Fibroblast of lung (primary cell): ENCODE results near the gene BZW2. TPM values are rescaled to one million over a fixed set of nuclear protein-coding genes. Genes with fewer than 3 reads are reported as not detected.

Experiments used
- DNase-seq, 2 donors: peaks; one replicate each; pipeline versions ENCODE4 v3.0.0 to v3.0.0-alpha.2; 2010; ENCODE audit warnings: low read depth in 2 of 2
- H2AFZ ChIP-seq: 2 replicates; pipeline ENCODE4 v1.5.1; 2012; ENCODE audit warnings: low read length, control low read depth, inconsistent platforms
- H3K27ac ChIP-seq: 2 replicates; pipeline ENCODE4 v1.5.1; 2011; ENCODE audit warnings: low read length, control low read depth; ENCODE audit not compliant: insufficient read depth
- H3K27me3 ChIP-seq: 2 replicates; pipeline ENCODE4 v1.5.1; 2011; ENCODE audit warnings: mild to moderate bottlenecking, low read length; ENCODE audit not compliant: control insufficient read depth, insufficient read depth
- H3K36me3 ChIP-seq: 2 replicates; pipeline ENCODE4 v1.5.1; 2011; ENCODE audit warnings: low read length; ENCODE audit not compliant: control insufficient read depth, insufficient read depth
- H3K4me1 ChIP-seq: 2 replicates; pipeline ENCODE4 v1.5.1; 2011; ENCODE audit warnings: low read length; ENCODE audit not compliant: control insufficient read depth, insufficient read depth; ENCODE audit errors: extremely low read depth
- H3K4me2 ChIP-seq: 2 replicates; pipeline ENCODE4 v1.5.1; 2011; ENCODE audit warnings: low read length, control low read depth; ENCODE audit not compliant: insufficient read depth; ENCODE audit errors: extremely low read depth
- H3K4me3 ChIP-seq, 4 experiments: fragments of 200-600 bp in 1 of 4; sonication (generic) in 1 of 4; replicated peaks in 1 of 4; 2 replicates each; pipeline ENCODE4 v1.5.1; 2011 to 2016; ENCODE audit warnings: low read length in 4 of 4, low read depth in 3 of 4, mild to moderate bottlenecking in 3 of 4, control low read depth in 2 of 4, inconsistent platforms in 1 of 4, mixed read lengths in 1 of 4; ENCODE audit not compliant: insufficient read depth in 1 of 4; ENCODE audit errors: control extremely low read depth in 1 of 4
- H3K79me2 ChIP-seq: 2 replicates; pipeline ENCODE4 v1.5.1; 2012; ENCODE audit warnings: mild to moderate bottlenecking, low read length, inconsistent platforms; ENCODE audit not compliant: control insufficient read depth, insufficient read depth
- H3K9ac ChIP-seq: 2 replicates; pipeline ENCODE4 v1.5.1; 2011; ENCODE audit warnings: mild to moderate bottlenecking, low read length, control low read depth; ENCODE audit not compliant: insufficient read depth
- H3K9me3 ChIP-seq: 2 replicates; pipeline ENCODE4 v1.5.1; 2012; ENCODE audit warnings: low read depth, low read length; ENCODE audit not compliant: control insufficient read depth, insufficient read depth
- H4K20me1 ChIP-seq: 2 replicates; pipeline ENCODE4 v1.5.1; 2011; ENCODE audit warnings: low read length; ENCODE audit not compliant: control insufficient read depth, insufficient read depth; ENCODE audit errors: extremely low read depth
- CTCF ChIP-seq, 2 donors: IDR thresholded peaks in 1 of 2; conservative IDR thresholded peaks in 1 of 2; 1 replicate in 1 of 2; 2 replicates in 1 of 2; pipeline ENCODE4 v1.5.1; 2011 to 2012; ENCODE audit warnings: low read length in 2 of 2, control low read depth in 1 of 2, inconsistent platforms in 1 of 2, low read depth in 1 of 2, mild to moderate bottlenecking in 1 of 2
- EZH2 ChIP-seq: IDR thresholded peaks from 2 replicates; pipeline ENCODE4 v1.5.1; 2012; ENCODE audit warnings: low read length, control low read depth, mild to moderate bottlenecking; ENCODE audit errors: missing control alignments
- polyA plus RNA-seq, 2 donors: library from polyadenylated mRNA; depleted of rRNA in 1 of 2; stranded (reverse) in 1 of 2; unstranded in 1 of 2; fragments of >200 nt; gene quantifications; 2 replicates each; pipeline ENCODE4 v1.2.1, GENCODE V29; 2011 to 2012; ENCODE audit warnings: missing spikeins in 1 of 2
- total RNA-seq: library from RNA; depleted of rRNA; stranded (reverse); fragments of >200 nt; gene quantifications from 2 replicates; pipeline ENCODE4 v1.2.1, GENCODE V29; 2014

The BZW2 gene
- total and polyA plus RNA-seq, 2 donors (not counting 1 experiment from before 2014, with no cell fraction given), result 43.3 to 88.8 TPM

- Histone ChIP-seq H3K36me3 (no peaks in the 10 kb centered on the region), H2AFZ (no peak overlapping the region), H3K27me3 (no peaks in the 10 kb centered on the region), H3K9me3 (no peaks in the 10 kb centered on the region), H4K20me1 (no peaks in the 10 kb centered on the region), H3K4me1 (no peaks in the 10 kb centered on the region), H3K79me2 (no peaks in the 10 kb centered on the region), H3K4me3 (no peak overlapping the region), H3K4me2 (no peak overlapping the region), H3K9ac (no peak overlapping the region), H3K27ac (no peak overlapping the region)
- DNase-seq, result no peak
- TF ChIP-seq EZH2, result no peak
- no peak for TF ChIP-seq CTCF (conservative IDR thresholded peaks at IDR 0.05 in 1 of 2, IDR thresholded peaks at IDR 0.05 in 1 of 2; ENCODE audit: low read depth in 1 of 2, low read length in 2 of 2)
Observed at GRCh38 chr7:16715928-16716327, 69.9 kb downstream of the BZW2 start.

- no peaks in the 10 kb centered on the region for H3K27me3 ChIP-seq
- no peak overlapping the region for H3K4me3 ChIP-seq
- H3K4me1 ChIP-seq, result no peaks in the 10 kb centered on the region
- DNase-seq, result no peak
- H3K4me2 ChIP-seq, result no peak overlapping the region
- H3K27ac ChIP-seq, result no peak overlapping the region
- no peaks in the 10 kb centered on the region for H3K36me3 ChIP-seq
- H3K79me2 ChIP-seq, result no peaks in the 10 kb centered on the region
- H2AFZ ChIP-seq, result no peak overlapping the region
- H3K9ac ChIP-seq, result no peak overlapping the region
- H3K9me3 ChIP-seq, result no peaks in the 10 kb centered on the region
- TF ChIP-seq EZH2, result no peak
- no peak for TF ChIP-seq CTCF (conservative IDR thresholded peaks at IDR 0.05 in 1 of 2, IDR thresholded peaks at IDR 0.05 in 1 of 2; ENCODE audit: low read depth in 1 of 2, low read length in 2 of 2)
- no peaks in the 10 kb centered on the region for H4K20me1 ChIP-seq
Observed at GRCh38 chr7:16718111-16718656, 72.2 kb downstream of the BZW2 start.

- Histone ChIP-seq H3K27ac (no peak overlapping the region), H4K20me1 (no peaks in the 10 kb centered on the region), H2AFZ (no peak overlapping the region), H3K36me3 (no peaks in the 10 kb centered on the region), H3K4me2 (no peak overlapping the region), H3K4me1 (no peaks in the 10 kb centered on the region), H3K27me3 (no peaks in the 10 kb centered on the region), H3K9me3 (no peaks in the 10 kb centered on the region), H3K9ac (no peak overlapping the region), H3K79me2 (no peaks in the 10 kb centered on the region), H3K4me3 (no peak overlapping the region)
- no peak for TF ChIP-seq CTCF (conservative IDR thresholded peaks at IDR 0.05 in 1 of 2, IDR thresholded peaks at IDR 0.05 in 1 of 2; ENCODE audit: low read depth in 1 of 2, low read length in 2 of 2)
- TF ChIP-seq EZH2, result no peak
- DNase-seq, result peak in 1 of 2 donors; percentile 12
Observed at GRCh38 chr7:16719699-16720098, 73.7 kb downstream of the BZW2 start.
